Activated CD4-positive, alpha-beta T cell treated with anti-CD3 and anti-CD28 coated beads, Interleukin-2, amount 50 U/mL, for 24 hours (primary cell): ENCODE results near the gene MLLT6.

Source experiments
- DNase-seq, 2 donors: peaks; one replicate each; pipeline ENCODE4 v3.0.0-alpha.2; 2020; ENCODE audit warnings: low read depth in 1 of 2, low spot score in 1 of 2

The MLLT6 gene

DNA sequence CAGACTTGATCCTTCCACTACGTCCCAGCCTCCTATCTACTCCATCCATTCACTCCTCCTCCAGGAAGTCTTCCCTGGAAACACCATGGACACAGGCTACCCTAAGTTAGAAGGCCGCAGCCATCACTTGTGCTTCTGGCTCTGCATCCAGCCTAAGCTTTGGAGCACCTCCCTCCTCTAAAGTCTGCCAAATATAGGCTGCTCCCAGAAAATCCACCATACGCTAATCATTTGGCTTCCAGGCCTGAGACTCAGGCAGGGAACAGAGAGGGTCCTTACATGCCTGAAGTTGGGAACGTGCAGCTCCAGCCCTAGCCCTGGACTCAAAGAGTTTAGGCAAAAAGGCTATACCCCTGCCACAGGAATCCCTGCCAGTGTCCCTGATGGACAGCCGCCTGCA lies 36.4 kb downstream of the MLLT6 start:
- no peak for DNase-seq

DNA sequence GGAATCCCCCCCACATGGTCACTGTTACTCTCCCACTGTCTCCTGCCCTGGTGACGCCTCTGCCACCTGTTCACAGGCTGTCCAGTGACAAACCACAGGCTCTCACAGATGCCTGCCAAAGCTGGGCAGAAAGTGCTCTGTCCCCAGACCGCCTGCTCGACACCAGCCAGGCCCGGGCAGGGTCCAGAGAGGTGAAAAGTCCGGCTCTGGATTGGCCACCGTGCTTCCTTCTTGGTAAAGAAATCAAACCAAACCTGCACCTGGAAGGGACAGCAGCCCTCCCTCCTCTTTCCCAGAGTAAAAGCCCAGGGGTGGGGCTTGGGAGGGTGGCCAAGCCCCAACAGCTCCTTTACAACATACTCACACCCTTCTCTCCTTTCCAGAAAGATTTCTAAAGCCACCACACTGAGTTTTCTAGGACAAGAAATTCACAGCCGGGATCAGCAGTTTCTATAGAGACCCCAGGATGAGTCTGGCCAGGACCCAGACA lies 36.9 kb downstream of the MLLT6 start:
- DNase-seq = no peak

DNA sequence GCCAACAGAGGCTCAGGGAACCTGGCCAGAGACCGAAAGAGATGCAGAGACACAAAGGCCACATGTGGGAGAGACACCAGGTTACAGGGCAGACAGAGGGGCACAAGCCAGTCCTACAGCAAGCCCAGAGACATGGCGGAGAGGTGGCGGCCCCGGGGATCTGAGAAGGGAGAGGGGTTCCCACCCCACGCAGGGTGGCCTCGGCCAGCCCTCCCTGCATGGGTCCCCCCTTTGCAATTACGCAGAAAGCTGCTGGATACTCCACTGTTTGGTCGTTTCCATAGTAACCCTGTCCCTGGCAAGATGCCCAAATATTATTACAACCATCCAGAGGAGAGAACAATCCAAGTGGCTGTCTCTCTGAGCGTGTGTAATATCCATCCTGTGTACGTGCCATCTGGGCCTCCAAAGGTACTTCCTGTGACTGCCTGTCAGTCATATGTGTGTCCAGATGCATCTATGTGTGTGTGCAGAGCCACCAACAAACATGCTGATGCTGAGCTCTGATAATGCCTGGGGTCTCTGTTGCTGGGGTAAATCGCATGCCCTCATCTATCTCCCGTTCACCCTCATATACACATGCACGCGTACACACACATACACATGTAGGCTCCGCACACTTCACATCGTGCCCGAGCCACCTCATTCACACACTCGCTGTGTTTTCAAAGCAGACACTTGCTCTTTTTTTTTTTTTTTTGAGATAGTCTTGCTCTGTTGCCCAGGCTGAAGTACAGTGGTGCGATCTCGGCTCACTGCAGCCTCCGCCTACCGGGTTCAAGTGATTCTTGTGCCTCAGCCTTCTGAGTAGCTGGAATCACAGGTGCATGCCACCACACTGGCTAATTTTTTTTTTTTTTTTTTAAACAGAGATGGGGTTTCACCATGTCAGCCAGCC lies 37.6 kb downstream of the MLLT6 start:
- no peak for DNase-seq

DNA sequence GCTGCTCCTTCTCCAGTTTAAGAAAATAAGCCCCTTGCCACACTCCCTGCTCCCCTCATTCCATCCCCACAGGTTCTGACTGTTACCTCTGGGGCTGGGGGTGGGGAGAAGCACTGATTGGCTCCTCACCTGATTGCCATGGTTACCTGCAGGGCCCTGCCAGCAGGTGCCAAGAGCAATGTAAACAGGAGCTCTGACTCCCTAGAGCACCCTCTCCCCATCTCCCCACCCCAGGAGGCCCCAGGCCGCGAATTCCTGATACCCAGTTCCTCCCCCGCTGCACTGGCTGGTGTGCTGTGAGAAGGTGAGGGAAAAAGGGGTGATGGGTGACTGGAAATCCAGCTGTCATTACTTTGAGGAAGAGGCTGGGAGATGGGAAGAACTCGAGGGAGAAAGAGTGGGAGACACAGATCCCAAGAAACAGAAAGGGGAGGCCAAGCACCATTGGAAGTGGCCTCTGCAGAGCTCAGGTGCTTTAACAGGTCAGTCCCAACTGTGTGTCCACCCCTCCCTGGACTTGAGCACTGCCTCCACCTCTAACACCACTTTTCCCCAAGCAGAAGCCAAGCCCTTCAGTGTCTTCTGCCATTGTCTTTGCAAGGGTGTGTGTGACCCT lies 38.6 kb downstream of the MLLT6 start:
- no peak for DNase-seq

DNA sequence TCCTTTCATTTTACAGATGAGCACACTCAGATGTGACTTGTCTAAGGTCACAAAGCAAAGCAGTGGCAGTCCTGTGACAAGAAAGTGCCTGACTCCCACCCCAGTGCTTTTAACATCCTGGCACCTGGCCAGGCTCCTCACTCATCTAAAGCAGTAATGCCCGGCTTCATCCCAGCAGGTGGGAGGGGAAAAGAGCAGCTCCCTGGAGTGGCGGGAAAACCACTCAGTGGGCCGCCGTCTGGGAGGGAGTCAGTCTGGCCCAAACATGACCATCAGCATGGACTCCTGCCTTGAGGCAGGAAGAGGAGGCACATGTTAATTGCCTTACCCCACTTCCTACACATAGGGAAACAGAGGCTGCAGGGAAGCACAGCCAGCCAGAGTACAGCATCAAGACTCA lies 40.5 kb downstream of the MLLT6 start:
- no peak for DNase-seq

DNA sequence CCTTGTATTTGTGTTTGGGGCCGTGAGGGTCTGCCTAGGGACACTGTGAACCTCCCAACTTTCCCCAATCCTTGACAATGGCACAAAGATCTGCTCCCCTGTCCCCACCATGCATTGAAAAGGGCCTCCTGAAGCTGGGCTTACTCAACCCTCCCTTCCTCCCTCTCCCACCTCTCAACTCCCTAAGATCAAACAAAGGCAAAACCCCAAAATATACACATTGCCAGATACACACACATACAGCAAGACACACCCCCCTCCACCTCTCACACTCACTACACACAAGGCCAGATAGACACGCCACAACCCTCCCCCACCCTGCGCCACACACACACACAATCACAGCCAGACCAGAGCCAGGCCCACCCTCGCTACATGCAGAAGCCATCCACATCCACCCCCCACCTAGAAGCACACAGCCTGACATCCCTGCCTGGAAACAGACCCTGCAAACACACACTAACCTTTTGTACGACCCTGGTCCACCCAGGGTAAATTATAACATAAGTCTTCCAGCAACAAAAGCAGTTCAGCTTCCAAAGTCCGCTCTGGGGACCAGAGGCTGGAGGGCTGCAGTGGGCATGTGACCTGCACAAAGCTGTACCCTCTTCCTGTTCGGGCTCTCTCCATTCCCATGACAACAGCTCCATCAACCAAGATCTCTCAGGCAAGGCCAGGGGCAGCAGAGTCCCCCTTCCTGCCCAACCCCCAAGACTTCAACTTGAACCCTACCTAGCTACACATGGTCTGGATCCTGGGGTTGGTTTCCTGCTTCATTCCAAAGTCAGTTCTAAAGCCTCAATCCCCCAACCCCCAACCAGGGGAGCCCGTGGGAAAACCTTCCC lies 41.2 kb downstream of the MLLT6 start:
- no peak for DNase-seq

DNA sequence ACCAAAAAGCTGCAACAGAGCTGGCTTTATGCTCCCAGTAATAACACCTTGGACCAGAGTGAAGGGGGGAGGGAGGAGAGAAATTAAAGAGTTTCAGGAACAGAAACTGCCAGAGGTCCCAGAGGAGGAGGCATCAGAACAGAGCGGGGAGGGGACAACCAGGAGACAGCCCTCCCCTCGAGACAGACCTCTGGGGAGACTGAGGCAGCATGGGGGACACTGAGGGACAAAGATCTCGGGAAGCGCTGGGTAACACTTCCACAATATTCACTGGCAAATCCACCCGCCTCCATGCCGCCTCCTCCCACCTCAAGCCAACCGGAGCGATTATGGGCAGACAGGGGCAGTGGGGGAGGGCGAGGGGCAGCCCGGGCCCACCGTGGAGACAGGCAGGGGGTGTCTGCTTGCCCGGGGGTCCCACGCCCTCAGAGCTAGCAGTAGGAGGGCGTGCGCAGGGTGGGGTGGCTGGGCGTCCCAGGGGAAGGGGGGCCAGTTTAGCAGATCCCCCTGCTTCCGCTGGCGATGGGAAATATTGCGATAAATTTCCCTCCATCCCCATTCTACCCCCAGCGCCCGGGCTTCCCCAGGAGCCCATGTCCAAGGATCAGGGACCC lies 41.9 kb downstream of the MLLT6 start:
- DNase-seq = no peak

DNA sequence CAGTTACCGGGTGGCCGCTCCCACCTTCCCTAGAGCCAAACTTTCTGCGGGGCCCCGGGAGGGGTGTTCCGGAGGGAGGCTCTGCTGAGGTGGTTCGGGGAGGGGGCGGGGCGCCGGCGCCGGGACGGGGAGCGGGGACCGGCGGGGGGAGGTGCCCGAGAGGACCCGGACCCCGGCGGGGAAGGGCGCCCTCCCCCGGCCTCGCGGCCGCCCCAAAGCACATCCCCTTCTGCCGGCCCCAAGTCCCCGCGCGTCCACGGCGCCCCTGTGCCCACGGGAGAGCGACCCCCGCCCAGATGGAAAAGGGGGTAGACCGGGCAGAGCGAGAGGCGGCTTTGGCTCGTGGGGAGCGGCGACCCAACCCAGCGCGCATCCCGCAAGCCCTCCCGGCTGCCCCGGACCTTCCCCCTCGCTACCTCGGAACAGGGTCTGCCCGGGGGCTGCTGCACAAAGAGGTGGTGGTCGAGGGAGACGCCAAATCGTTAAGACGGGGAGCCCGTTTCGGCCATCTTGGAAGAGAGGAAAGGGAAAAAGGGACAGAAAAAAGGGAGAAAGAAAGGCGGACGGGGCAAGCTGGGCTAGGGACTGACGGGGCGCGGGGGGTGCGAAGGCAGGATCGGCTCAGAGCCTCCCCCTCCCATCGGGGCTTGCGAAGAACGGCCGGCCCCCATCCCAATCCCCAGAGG lies 42.5 kb downstream of the MLLT6 start:
- DNase-seq = no peak

DNA sequence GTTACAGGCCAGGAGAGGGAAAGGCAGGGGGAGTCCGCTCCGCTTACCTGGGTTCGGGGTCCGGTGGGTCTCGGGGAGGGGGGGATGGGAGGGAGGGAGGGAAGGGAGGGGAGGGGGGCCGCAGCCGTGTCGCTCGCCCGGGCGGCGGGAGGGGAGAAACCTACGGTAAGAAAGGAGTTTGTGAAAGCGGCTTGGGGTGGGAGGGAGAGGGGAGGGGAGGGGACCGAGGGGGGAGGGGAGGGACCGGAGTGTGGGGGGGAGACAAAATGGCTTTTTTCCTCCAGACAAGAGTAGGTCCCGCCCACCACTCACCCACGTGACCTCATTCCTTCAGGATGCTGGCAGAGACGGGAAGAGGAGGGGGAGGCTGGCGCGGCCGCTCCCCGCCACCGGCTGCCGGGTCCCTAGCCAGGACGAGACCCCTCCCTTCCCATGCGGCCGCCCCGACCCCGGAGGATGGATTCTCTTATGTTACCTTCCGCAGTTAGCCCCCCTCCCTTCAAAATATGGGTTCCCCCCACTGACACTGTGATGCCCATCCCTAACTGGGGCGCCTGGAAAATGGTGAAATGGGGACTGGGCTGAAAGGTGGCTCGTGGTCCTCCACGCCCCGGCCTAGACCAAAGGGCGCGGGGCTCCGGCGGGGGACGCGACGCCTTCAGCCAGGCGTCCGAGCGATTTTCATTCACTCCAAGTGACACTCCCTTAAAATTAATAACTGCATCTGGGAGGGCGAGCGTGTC lies 43.2 kb downstream of the MLLT6 start, which contains the start of gene PCGF2:
Gene PCGF2 (minus strand): TSS at position 188 of the 743 bp plus-strand sequence. CDS start 7,934 bp downstream, outside the sequence.
- no peak for DNase-seq

DNA sequence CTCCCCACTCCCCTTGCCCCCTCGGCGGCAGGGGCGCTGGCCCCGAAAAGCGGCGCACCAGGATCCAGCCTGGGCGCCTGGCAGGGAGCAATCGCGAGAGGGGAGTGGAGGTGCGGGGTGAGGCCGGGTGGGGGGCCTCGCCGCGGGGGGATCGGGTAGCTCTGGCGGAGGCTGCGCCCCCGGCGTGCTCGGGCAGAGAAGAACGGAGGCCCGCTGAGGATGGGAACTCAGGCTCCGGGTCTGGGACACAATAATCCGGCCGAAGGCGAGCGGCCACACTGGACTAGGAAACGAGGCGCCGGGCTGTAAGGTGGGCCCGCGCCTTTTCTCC lies 43.8 kb downstream of the MLLT6 start:
- DNase-seq = no peak

DNA sequence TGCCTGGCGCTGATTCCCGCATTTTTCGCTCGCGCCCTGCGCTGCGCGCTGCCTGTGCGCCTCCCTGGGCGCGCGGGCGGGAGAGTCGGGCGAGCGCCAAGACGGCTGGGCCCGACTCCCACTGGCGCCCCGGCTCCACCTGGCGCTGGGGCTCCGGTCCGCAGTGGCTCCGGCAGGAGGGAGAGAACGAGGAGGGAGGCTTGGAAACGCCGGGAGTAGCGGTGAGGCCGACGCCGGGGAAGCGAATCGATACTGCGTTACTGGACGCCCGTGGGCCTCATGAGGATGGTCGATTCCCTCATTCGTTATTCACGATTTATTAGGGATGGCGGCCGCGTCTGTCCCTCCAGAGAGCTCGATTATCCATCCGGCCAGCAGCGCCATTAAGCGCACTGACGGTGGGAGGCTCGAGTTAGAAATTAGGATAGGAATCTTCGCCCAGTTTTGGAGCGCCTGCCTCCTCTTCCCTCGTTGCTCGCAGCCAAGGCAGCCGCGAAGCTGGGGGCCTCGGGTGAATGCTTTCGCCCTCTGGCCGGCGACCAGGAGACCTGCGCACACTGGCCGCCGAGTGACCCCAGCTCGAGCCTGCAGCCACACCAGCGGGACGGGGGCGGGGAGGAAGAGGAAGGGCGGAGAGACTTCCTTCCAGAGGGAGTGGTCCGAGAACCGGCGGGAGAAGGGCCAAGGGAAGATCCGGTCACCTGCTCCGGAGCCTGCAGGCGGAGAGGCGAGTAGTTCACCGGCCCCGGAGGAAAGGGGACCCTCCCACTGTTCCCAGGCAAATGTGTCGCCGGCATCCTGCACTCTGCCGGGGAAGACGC lies 44.4 kb downstream of the MLLT6 start:
- no peak for DNase-seq

DNA sequence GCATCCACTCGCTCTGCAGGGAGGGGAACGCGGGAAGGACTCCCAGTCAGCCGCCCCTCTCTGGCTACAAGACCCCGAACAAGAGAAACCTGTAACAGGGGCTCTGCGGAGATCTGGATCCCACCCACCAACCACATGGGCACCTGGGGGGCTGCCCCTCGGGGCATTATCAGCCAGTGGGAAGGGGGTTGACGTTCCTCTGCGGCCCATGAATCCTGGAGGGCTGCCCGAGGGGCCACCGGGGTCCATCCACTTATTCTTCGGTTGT lies 44.9 kb downstream of the MLLT6 start:
- DNase-seq = no peak

DNA sequence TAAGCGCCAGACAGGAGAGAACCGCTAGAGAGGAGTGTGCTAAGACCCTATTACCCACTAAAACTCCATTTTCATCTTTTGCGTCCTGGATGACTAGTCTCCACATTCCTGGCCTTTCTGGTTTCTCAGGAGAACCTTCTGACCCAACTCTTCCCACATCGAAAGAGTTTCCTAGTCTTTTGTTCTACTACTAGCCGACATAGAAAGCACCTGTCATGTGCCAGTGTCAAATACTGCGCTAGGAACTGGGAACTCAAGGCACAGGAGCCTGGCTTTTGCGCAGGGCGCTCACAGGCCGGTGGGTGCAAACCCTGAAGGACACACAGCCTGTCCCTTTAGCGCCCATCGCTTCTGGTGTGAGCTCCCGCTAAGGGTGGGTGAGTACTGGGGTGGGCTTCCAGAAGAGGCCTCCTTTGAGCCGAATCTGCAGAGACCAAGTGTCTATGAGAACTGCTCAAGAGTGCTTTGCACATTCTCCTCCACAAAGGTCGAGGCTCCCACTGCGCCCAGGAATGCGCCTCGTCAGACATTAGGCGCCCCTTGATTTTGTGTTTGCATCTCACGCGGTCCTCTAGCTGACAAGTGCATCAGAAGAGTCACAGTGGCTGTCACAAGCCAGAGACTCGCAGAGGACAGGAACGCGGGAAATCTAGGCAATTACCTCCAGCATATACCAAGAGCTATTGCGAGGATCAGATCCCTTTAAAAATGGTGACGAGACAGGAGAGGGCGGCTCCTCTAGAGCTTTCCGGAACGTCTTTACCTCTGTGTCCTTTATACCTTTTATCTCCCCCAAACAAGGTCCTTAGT lies 45.4 kb downstream of the MLLT6 start:
- no peak for DNase-seq

DNA sequence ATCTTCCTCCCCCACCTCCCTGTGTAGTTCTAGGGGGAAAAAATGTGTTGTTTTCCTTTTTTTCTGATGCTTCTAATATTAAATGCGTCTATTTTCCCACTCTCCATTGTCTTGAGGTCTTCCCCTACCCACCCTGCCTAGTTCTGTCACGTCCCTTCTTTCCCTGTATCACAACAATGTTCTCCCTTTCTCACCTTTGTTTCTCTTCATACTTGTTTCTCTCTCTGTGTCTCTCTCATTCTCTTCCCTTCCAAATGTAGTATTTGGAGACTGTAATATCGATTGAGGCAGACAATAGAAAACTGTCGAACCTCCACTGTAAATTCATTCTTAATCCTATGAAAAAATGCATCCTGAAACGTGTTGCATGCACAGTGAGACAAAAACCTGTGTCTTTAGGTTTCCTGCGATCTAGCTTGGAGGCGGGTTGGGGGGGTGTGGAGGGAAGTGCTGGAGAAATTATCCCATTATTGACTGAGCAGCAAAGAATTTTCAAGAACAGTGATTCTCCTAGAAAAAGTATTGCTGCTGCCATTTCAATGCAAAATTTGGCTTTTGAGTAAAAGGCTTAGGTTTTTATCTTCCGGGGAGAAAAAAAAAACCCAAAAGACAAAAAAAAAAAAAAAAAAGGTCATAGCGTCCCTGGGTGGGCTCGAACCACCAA lies 46.2 kb downstream of the MLLT6 start:
- DNase-seq = no peak

DNA sequence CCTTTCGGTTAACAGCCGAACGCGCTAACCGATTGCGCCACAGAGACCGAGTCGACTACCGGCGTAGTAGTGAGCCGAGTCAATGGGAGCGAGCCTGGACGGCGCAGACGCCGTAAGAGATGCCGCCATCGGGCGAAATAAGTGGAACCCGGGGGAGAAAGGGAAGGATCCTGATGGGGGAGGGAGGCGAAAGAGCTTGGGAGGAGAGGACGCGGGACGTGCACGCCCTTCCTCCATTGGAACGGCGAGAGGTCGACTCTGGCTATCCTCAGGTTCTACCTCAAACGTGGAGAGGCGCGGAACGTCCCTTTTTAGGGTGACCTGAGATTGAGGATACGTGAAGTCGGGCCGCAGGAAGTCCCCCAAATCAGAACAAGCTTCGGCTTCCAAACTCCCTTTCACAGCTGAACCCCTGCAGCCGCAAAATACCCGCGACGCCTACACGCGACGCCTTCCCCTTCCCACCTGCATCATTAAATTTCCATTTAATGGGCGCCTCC lies 46.8 kb downstream of the MLLT6 start:
- peak; percentile 78 to 93 for DNase-seq

DNA sequence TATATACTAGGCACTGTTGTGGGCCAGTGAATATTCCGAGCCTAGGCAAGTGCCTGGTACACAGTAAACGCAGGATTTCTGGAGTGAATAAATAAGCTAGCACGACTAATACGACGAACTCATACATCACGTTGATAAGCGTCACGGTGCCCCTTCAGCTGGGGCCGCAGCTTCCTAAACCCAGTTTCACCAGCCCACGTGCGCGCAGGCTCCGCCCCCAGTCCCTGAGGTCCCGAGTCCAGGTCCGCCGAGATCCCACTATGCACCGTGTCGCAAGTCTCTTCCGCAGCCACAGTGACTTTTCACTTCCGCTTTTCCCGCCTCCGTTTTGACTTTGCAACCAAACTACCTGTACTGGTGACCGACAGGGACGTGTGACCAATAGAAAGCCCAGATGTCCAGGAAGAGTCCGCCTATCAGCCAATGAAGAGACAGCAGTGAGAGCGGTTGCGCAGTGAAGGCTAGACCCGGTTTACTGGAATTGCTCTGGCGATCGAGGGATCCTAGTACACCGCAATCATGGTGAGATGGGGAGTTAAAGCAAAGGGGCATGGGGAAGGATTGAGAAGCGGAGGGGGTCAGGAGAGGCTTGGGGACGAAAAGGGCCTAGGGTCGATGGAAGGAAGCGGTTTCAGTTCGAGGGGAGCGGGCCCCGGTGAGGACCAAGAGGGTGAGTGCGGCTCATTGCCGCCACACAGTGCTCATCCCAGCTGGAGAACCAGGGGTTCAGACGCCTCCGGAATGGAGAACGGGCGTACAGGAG lies 47.4 kb downstream of the MLLT6 start, which contains the start of gene PSMB3:
Gene PSMB3 (plus strand): TSS at position 434 of the 763 bp plus-strand sequence. CDS start 86 bp downstream, at position 520.
- DNase-seq = peak; percentile 89 to 98

DNA sequence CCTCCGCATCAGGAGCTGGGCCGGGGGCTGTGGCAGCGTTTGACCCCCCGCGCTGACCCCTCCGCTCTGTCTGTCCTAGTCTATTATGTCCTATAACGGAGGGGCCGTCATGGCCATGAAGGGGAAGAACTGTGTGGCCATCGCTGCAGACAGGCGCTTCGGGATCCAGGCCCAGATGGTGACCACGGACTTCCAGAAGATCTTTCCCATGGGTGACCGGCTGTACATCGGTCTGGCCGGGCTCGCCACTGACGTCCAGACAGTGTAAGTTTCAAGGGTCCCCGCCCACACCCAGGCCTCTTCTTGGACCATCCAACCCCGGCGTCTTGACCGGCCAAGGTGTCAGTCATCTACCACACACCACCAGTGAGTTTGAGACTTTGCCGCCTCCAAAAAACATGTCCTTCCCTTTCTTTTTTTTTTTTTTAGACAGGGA lies 48.0 kb downstream of the MLLT6 start:
- DNase-seq = no peak
